HFF-Myc (cell line): ENCODE data around the gene SERGEF.

Experiments used
- DNase-seq: peaks from one replicate; pipeline ENCODE4 v3.0.0-alpha.2; 2011; ENCODE audit warnings: low read depth; ENCODE audit errors: extremely low read depth
- H3K4me3 ChIP-seq: replicated peaks from 2 replicates; pipeline ENCODE4 v1.5.1; 2011; ENCODE audit warnings: low read depth, mild to moderate bottlenecking, control low read depth, low read length
- TF ChIP-seq, protein P1 (sequence below): IDR thresholded peaks from 2 replicates; pipeline ENCODE4 v1.5.1; 2012; ENCODE audit warnings: mild to moderate bottlenecking, low read depth, low read length, control low read depth; ENCODE audit errors: missing control alignments

The SERGEF gene

DNA sequence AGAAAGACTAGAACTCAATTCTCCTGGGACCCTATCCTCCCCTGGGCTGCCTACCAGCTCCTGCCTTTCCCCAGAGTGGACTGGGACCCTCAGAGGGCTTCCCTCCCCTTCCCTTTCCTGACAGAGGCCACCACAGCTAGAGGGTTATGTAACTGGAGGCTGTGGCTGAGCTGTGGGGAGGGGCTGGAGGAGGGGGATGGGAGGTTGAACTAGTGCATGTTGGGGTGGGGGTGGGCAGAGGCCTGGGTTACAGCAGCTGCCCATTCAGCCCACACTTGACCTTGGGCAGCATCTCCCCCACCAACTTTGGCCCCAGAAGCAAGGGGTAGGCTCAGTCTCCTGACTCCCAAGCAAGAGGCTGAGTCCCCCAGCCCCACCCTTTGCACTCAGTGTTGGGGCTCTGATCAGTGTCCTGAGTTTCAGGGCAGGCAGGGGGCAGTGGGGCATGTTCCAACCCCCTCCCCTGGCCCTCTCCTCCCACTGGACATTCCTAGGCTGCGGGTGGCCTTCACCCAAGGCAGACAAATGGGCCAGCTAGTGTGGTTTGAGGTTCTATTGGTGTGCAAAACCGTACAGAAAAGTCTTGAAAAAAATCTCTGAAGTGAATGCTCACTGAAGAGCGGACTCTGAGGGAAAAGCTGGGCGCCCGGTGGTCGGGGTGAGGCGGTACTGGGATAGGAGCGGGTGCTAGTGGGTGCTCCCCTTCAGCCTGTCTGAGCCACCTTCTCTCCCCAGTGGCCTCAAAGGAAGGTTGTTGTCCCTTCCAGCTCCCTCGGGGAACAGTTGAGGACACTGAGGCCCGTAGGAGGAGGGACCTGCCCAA is 274.5 kb downstream of the SERGEF start:
- no peak for DNase-seq

More for the DNA sequence above, 274.5 kb downstream of the SERGEF start:
- no peak overlapping the region for H3K4me3 ChIP-seq
- TF ChIP-seq, protein P1, sequence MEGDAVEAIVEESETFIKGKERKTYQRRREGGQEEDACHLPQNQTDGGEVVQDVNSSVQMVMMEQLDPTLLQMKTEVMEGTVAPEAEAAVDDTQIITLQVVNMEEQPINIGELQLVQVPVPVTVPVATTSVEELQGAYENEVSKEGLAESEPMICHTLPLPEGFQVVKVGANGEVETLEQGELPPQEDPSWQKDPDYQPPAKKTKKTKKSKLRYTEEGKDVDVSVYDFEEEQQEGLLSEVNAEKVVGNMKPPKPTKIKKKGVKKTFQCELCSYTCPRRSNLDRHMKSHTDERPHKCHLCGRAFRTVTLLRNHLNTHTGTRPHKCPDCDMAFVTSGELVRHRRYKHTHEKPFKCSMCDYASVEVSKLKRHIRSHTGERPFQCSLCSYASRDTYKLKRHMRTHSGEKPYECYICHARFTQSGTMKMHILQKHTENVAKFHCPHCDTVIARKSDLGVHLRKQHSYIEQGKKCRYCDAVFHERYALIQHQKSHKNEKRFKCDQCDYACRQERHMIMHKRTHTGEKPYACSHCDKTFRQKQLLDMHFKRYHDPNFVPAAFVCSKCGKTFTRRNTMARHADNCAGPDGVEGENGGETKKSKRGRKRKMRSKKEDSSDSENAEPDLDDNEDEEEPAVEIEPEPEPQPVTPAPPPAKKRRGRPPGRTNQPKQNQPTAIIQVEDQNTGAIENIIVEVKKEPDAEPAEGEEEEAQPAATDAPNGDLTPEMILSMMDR = no peak
